GM19238 (cell line): ENCODE measurements around the gene SLCO6A1.
A peak's percentile ranks its signal among the peaks of the same experiment; 100 is the strongest.
"Not testable (repeated sequence)": the region's sequence is repeated elsewhere in the genome, so short reads cannot be mapped to it uniquely, and the experiment has no call there.

Source experiments
- DNase-seq: peaks from one replicate; pipeline ENCODE4 v3.0.0; 2011; ENCODE audit warnings: low spot score; ENCODE audit not compliant: insufficient read length

SLCO6A1 gene

GRCh38 chr5:102498271-102499034, at the start of gene SLCO6A1:
Gene SLCO6A1, minus strand, starts transcription at chr5:102499001. Its CDS starts 157 bp downstream, at chr5:102498844.
- DNase-seq, result no peak

- no peak for DNase-seq
Observed at GRCh38 chr5:102547141-102548035, 48.6 kb upstream of the SLCO6A1 start.

- DNase-seq, result no peak
Observed at GRCh38 chr5:102545175-102545574, 46.4 kb upstream of the SLCO6A1 start.

- no peak for DNase-seq
Observed at GRCh38 chr5:102542057-102542456, 43.3 kb upstream of the SLCO6A1 start.

GRCh38 chr5:102539996-102540728, 41.4 kb upstream of the SLCO6A1 start:
- DNase-seq, result no peak

GRCh38 chr5:102539562-102539961, 40.8 kb upstream of the SLCO6A1 start:
- no peak for DNase-seq

GRCh38 chr5:102537011-102537410, 38.2 kb upstream of the SLCO6A1 start:
- no peak for DNase-seq

GRCh38 chr5:102536323-102536928, 37.6 kb upstream of the SLCO6A1 start:
- no peak for DNase-seq

GRCh38 chr5:102532123-102532522, 33.3 kb upstream of the SLCO6A1 start:
- no peak for DNase-seq

- DNase-seq, result no peak
Observed at GRCh38 chr5:102531506-102531905, 32.7 kb upstream of the SLCO6A1 start.

- DNase-seq, result no peak
Observed at GRCh38 chr5:102529447-102529846, 30.6 kb upstream of the SLCO6A1 start.

- no peak for DNase-seq
Observed at GRCh38 chr5:102529031-102529430, 30.2 kb upstream of the SLCO6A1 start.

GRCh38 chr5:102528600-102528999, 29.8 kb upstream of the SLCO6A1 start:
- DNase-seq, result no peak

- DNase-seq, result no peak
Observed at GRCh38 chr5:102527547-102527946, 28.7 kb upstream of the SLCO6A1 start.

- DNase-seq, result no peak
Observed at GRCh38 chr5:102523541-102524175, 24.9 kb upstream of the SLCO6A1 start.

- no peak for DNase-seq
Observed at GRCh38 chr5:102511666-102512065, 12.9 kb upstream of the SLCO6A1 start.

GRCh38 chr5:102491261-102491914, 7.4 kb downstream of the SLCO6A1 start:
- not testable (repeated sequence) for DNase-seq

GRCh38 chr5:102483736-102484135, 15.1 kb downstream of the SLCO6A1 start:
- DNase-seq, result no peak

GRCh38 chr5:102481054-102481715, 17.6 kb downstream of the SLCO6A1 start:
- DNase-seq, result no peak

GRCh38 chr5:102453716-102454115, 45.1 kb downstream of the SLCO6A1 start:
- DNase-seq, result peak; percentile 4
